ENCODE data around the gene BMP8A.

- TF ChIP-seq POLR2A (IDR thresholded peaks at IDR 0.05) (no peak), CTCF (IDR thresholded peaks at IDR 0.05) (no peak)
Measured at GRCh38 chr1:39573736-39574624, 82.5 kb downstream of the BMP8A start.

All from sigmoid colon (tissue), 3 donors.